Activated T-helper 1 cell treated with anti-CD3 and anti-CD28 coated beads, Interleukin-12 subunit alpha, Interleukin-12 subunit beta, Interleukin-2, Interleukin-4 antibody, amounts not matched to agents 30 ng/mL and 10 ng/mL and 1 ng/mL, durations not matched to agents 14 hours and 24 hours and 36 hours (primary cell): ENCODE data around the gene ERI3. TPM values are rescaled to one million over a fixed set of nuclear protein-coding genes. Genes with fewer than 3 reads are reported as not detected.
A peak's percentile ranks its signal among the peaks of the same experiment; 100 is the strongest.

Experiments used
- DNase-seq: peaks from one replicate; pipeline ENCODE4 v3.0.0; 2021; ENCODE audit warnings: low spot score
- H3K27ac Mint-ChIP-seq: one replicate; pipeline ENCODE4 v1.8.0; 2021; ENCODE audit warnings: mild to moderate bottlenecking, mixed read lengths
- H3K27me3 Mint-ChIP-seq: one replicate; pipeline ENCODE4 v1.8.0; 2022; ENCODE audit warnings: mild to moderate bottlenecking, moderate library complexity, mixed read lengths; ENCODE audit not compliant: insufficient read depth
- H3K36me3 Mint-ChIP-seq: one replicate; pipeline ENCODE4 v1.8.0; 2021; ENCODE audit warnings: low read depth, mixed read lengths
- H3K4me1 Mint-ChIP-seq: one replicate; pipeline ENCODE4 v1.8.0; 2021; ENCODE audit warnings: low read depth, mixed read lengths
- H3K4me3 Mint-ChIP-seq: one replicate; pipeline ENCODE4 v1.8.0; 2021; ENCODE audit warnings: mild to moderate bottlenecking, moderate library complexity, mixed read lengths
- H3K9me3 Mint-ChIP-seq: one replicate; pipeline ENCODE4 v1.8.0; 2021; ENCODE audit warnings: mixed read lengths
- intact Hi-C: fragments of 100-400 bp; cut with micrococcal nuclease; formaldehyde crosslinking; loops from one replicate; pipeline ENCODE4 v1.15.1; 2024
- total RNA-seq: library from RNA; stranded (reverse); gene quantifications from 2 replicates; pipeline ENCODE4 v1.2.3, GENCODE V29; 2022

Gene ERI3
- total RNA-seq, 1 donor from 2014 or later, result 55.4 TPM

GRCh38 chr1:44239961-44240371, 115.1 kb downstream of the ERI3 start:
- Mint-ChIP-seq H3K27me3 (no peaks in the 10 kb centered on the region), H3K4me1 (peaks cover 7% of the 10 kb centered on the region), H3K4me3 (no peak overlapping the region), H3K9me3 (no peaks in the 10 kb centered on the region), H3K27ac (no peak overlapping the region), H3K36me3 (no peaks in the 10 kb centered on the region)
- no peak for DNase-seq
- intact Hi-C loops, result loop anchor here (5.0 kb wide), 1 partner anchor 67 kb away; no protein-coding TSS in a partner anchor

- Mint-ChIP-seq H3K27me3 (no peaks in the 10 kb centered on the region), H3K27ac (no peak overlapping the region), H3K4me1 (peaks cover 7% of the 10 kb centered on the region), H3K9me3 (no peaks in the 10 kb centered on the region), H3K36me3 (no peaks in the 10 kb centered on the region), H3K4me3 (no peak overlapping the region)
- no peak for DNase-seq
- intact Hi-C loops, result loop anchor here (5.0 kb wide), 1 partner anchor 68 kb away; no protein-coding TSS in a partner anchor
Observed at GRCh38 chr1:44239331-44239960, 115.6 kb downstream of the ERI3 start.

- no peak for DNase-seq
- Mint-ChIP-seq H3K9me3 (no peaks in the 10 kb centered on the region), H3K27me3 (no peaks in the 10 kb centered on the region), H3K4me3 (no peak overlapping the region), H3K27ac (no peak overlapping the region), H3K4me1 (peaks cover 7% of the 10 kb centered on the region), H3K36me3 (no peaks in the 10 kb centered on the region)
- intact Hi-C loops, result loop anchor here (5.0 kb wide), 1 partner anchor 69 kb away; no protein-coding TSS in a partner anchor
Observed at GRCh38 chr1:44238660-44239059, 116.4 kb downstream of the ERI3 start.

- Mint-ChIP-seq H3K27me3 (no peaks in the 10 kb centered on the region), H3K4me3 (no peak overlapping the region), H3K4me1 (peaks cover 7% of the 10 kb centered on the region), H3K36me3 (no peaks in the 10 kb centered on the region), H3K9me3 (no peaks in the 10 kb centered on the region), H3K27ac (no peak overlapping the region)
- intact Hi-C loops, result loop anchor here (5.0 kb wide), 1 partner anchor 69 kb away; no protein-coding TSS in a partner anchor
- DNase-seq, result peak; percentile 19
Observed at GRCh38 chr1:44237721-44238457, 117.2 kb downstream of the ERI3 start.

GRCh38 chr1:44236490-44237272, 118.4 kb downstream of the ERI3 start:
- intact Hi-C loops, result loop anchor here (5.0 kb wide), 1 partner anchor 71 kb away; no protein-coding TSS in a partner anchor
- Mint-ChIP-seq H3K27ac (no peak overlapping the region), H3K9me3 (no peaks in the 10 kb centered on the region), H3K36me3 (no peaks in the 10 kb centered on the region), H3K4me3 (no peak overlapping the region), H3K27me3 (no peaks in the 10 kb centered on the region), H3K4me1 (peaks cover 7% of the 10 kb centered on the region)
- DNase-seq, result no peak

GRCh38 chr1:44235808-44236207, 119.2 kb downstream of the ERI3 start:
- Mint-ChIP-seq H3K27me3 (no peaks in the 10 kb centered on the region), H3K36me3 (no peaks in the 10 kb centered on the region), H3K27ac (no peak overlapping the region), H3K4me3 (no peak overlapping the region), H3K9me3 (no peaks in the 10 kb centered on the region), H3K4me1 (peaks cover 7% of the 10 kb centered on the region)
- no peak for DNase-seq
- intact Hi-C loops, result loop anchor here (5.0 kb wide), 1 partner anchor 71 kb away; no protein-coding TSS in a partner anchor

- Mint-ChIP-seq H3K36me3 (no peaks in the 10 kb centered on the region), H3K27ac (no peak overlapping the region), H3K4me3 (no peak overlapping the region), H3K9me3 (no peaks in the 10 kb centered on the region), H3K4me1 (peaks cover 7% of the 10 kb centered on the region), H3K27me3 (no peaks in the 10 kb centered on the region)
- DNase-seq, result no peak
- intact Hi-C loops, result no loop called here
Observed at GRCh38 chr1:44233593-44233992, 121.5 kb downstream of the ERI3 start.

GRCh38 chr1:44230796-44231195, 124.3 kb downstream of the ERI3 start:
- H3K4me3 Mint-ChIP-seq, result no peak overlapping the region
- intact Hi-C loops, result no loop called here
- H3K9me3 Mint-ChIP-seq, result no peaks in the 10 kb centered on the region
- no peak overlapping the region for H3K27ac Mint-ChIP-seq
- H3K27me3 Mint-ChIP-seq, result no peaks in the 10 kb centered on the region
- H3K4me1 Mint-ChIP-seq, result no peaks in the 10 kb centered on the region
- DNase-seq, result no peak
- H3K36me3 Mint-ChIP-seq, result no peaks in the 10 kb centered on the region

- intact Hi-C loops, result no loop called here
- Mint-ChIP-seq H3K27me3 (no peaks in the 10 kb centered on the region), H3K4me1 (no peaks in the 10 kb centered on the region), H3K9me3 (no peaks in the 10 kb centered on the region), H3K4me3 (no peak overlapping the region), H3K27ac (no peak overlapping the region), H3K36me3 (no peaks in the 10 kb centered on the region)
- DNase-seq, result no peak
Observed at GRCh38 chr1:44229435-44230167, 125.5 kb downstream of the ERI3 start.

GRCh38 chr1:44228218-44228617, 126.8 kb downstream of the ERI3 start:
- no peak overlapping the region for H3K4me3 Mint-ChIP-seq
- H3K27ac Mint-ChIP-seq, result no peak overlapping the region
- no peaks in the 10 kb centered on the region for H3K4me1 Mint-ChIP-seq
- intact Hi-C loops, result no loop called here
- no peaks in the 10 kb centered on the region for H3K9me3 Mint-ChIP-seq
- H3K27me3 Mint-ChIP-seq, result no peaks in the 10 kb centered on the region
- no peak for DNase-seq
- no peaks in the 10 kb centered on the region for H3K36me3 Mint-ChIP-seq

- no peak for DNase-seq
- no peaks in the 10 kb centered on the region for H3K9me3 Mint-ChIP-seq
- H3K27ac Mint-ChIP-seq, result no peak overlapping the region
- H3K27me3 Mint-ChIP-seq, result no peaks in the 10 kb centered on the region
- H3K36me3 Mint-ChIP-seq, result no peaks in the 10 kb centered on the region
- H3K4me3 Mint-ChIP-seq, result no peak overlapping the region
- no peaks in the 10 kb centered on the region for H3K4me1 Mint-ChIP-seq
- intact Hi-C loops, result no loop called here
Observed at GRCh38 chr1:44227211-44227610, 127.8 kb downstream of the ERI3 start.

GRCh38 chr1:44225761-44226160, 129.3 kb downstream of the ERI3 start:
- DNase-seq, result no peak
- Mint-ChIP-seq H3K27me3 (no peaks in the 10 kb centered on the region), H3K4me3 (no peak overlapping the region), H3K36me3 (peaks cover under 1% of the 10 kb centered on the region), H3K27ac (no peak overlapping the region), H3K9me3 (no peaks in the 10 kb centered on the region), H3K4me1 (no peaks in the 10 kb centered on the region)
- intact Hi-C loops, result no loop called here
